GM12878 (cell line): Measurements from ENCODE around the gene ZNF780B. TPM values are rescaled to one million over a fixed set of nuclear protein-coding genes. Genes with fewer than 3 reads are reported as not detected.

Source experiments
- CEBPB ChIP-seq, 2 experiments: fragments of 150-350 bp in 1 of 2; IDR thresholded peaks; 2 replicates each; pipeline ENCODE4 v1.6.1; 2012 to 2014; ENCODE audit warnings: low read depth in 2 of 2, low read length in 2 of 2, borderline replicate concordance in 1 of 2, inconsistent platforms in 1 of 2
- CREM ChIP-seq: IDR thresholded peaks from 2 replicates; pipeline ENCODE4 v1.6.1; 2014; ENCODE audit warnings: antibody characterized with exemption, low read depth
- DPF2 ChIP-seq: fragments of 450-650 bp; IDR thresholded peaks from 2 replicates; pipeline ENCODE4 v1.6.1; 2017; ENCODE audit warnings: mild to moderate bottlenecking
- EP300 ChIP-seq, 2 experiments: fragments of 150-350 bp in 1 of 2; IDR thresholded peaks; 2 replicates each; pipeline ENCODE4 v1.6.1; 2011 to 2012; ENCODE audit warnings: low read depth in 2 of 2, low read length in 2 of 2, borderline replicate concordance in 1 of 2, improper control_type of control experiment in 1 of 2, inconsistent platforms in 1 of 2; ENCODE audit not compliant: control insufficient read depth in 1 of 2
- HCFC1 ChIP-seq: fragments of 150-350 bp; IDR thresholded peaks from 2 replicates; pipeline ENCODE4 v1.6.1; 2014; ENCODE audit warnings: low read length
- HDAC6 ChIP-seq: fragments of 200-600 bp; sonication (generic); IDR thresholded peaks from one replicate; pipeline ENCODE4 v1.8.0; 2017; ENCODE audit warnings: antibody characterized with exemption; ENCODE audit not compliant: unreplicated experiment
- JUNB ChIP-seq: IDR thresholded peaks from 2 replicates; pipeline ENCODE4 v1.6.1; 2016; ENCODE audit warnings: antibody characterized with exemption, mild to moderate bottlenecking
- KLF5 ChIP-seq: fragments of 450-650 bp; IDR thresholded peaks from 2 replicates; pipeline ENCODE4 v1.6.1; 2014; ENCODE audit warnings: mild to moderate bottlenecking; ENCODE audit not compliant: partially characterized antibody
- MTA2 ChIP-seq: fragments of 450-650 bp; IDR thresholded peaks from 2 replicates; pipeline ENCODE4 v1.6.1; 2016; ENCODE audit warnings: low read depth, mild to moderate bottlenecking, moderate library complexity
- MYB ChIP-seq: fragments of 150-350 bp; IDR thresholded peaks from 2 replicates; pipeline ENCODE4 v1.6.1; 2014; ENCODE audit warnings: mild to moderate bottlenecking, low read depth, low read length, borderline replicate concordance
- MYC ChIP-seq: IDR thresholded peaks from 2 replicates; pipeline ENCODE4 v1.6.1; 2011; ENCODE audit warnings: mild to moderate bottlenecking, low read length, moderate library complexity, inconsistent platforms; ENCODE audit not compliant: insufficient read depth, insufficient replicate concordance, insufficient read length, severe bottlenecking
- NR2F1 ChIP-seq: fragments of 450-650 bp; conservative IDR thresholded peaks from 2 replicates; pipeline ENCODE4 v1.6.1; 2017; ENCODE audit warnings: mild to moderate bottlenecking
- NRF1 ChIP-seq: conservative IDR thresholded peaks from 2 replicates; pipeline ENCODE4 v1.6.1; 2011; ENCODE audit warnings: mild to moderate bottlenecking, low read depth, low read length, improper control_type of control experiment
- SIX5 ChIP-seq: IDR thresholded peaks from 2 replicates; pipeline ENCODE4 v1.6.1; 2011; ENCODE audit warnings: mild to moderate bottlenecking, low read depth, low read length, moderate library complexity; ENCODE audit not compliant: severe bottlenecking
- SMAD5 ChIP-seq: IDR thresholded peaks from 2 replicates; pipeline ENCODE4 v1.6.1; 2016; ENCODE audit warnings: antibody characterized with exemption, low read depth
- SPI1 ChIP-seq: IDR thresholded peaks from 2 replicates; pipeline ENCODE4 v1.6.1; 2011; ENCODE audit warnings: low read depth, mild to moderate bottlenecking, low read length, moderate library complexity, borderline replicate concordance; ENCODE audit not compliant: insufficient read depth
- SREBF1 ChIP-seq: IDR thresholded peaks from 2 replicates; pipeline ENCODE4 v1.6.1; 2012; ENCODE audit warnings: mild to moderate bottlenecking, low read length
- SREBF2 ChIP-seq: IDR thresholded peaks from 2 replicates; pipeline ENCODE4 v1.6.1; 2012; ENCODE audit warnings: mild to moderate bottlenecking, low read length
- SUPT20H ChIP-seq: IDR thresholded peaks from 2 replicates; pipeline ENCODE4 v1.6.1; 2011; ENCODE audit warnings: low read depth, mild to moderate bottlenecking, low read length, moderate library complexity, borderline replicate concordance; ENCODE audit not compliant: control insufficient read depth
- TARDBP ChIP-seq: IDR thresholded peaks from 2 replicates; pipeline ENCODE4 v1.6.1; 2016; ENCODE audit warnings: borderline replicate concordance
- WRNIP1 ChIP-seq: IDR thresholded peaks from 2 replicates; pipeline ENCODE4 v1.6.1; 2011; ENCODE audit warnings: low read depth, low read length, improper control_type of control experiment, borderline replicate concordance
- YY1 ChIP-seq: IDR thresholded peaks from 2 replicates; pipeline ENCODE4 v1.6.1; 2011; ENCODE audit warnings: low read depth, mild to moderate bottlenecking, low read length
- polyA plus RNA-seq, 11 experiments: library from polyadenylated mRNA; depleted of rRNA in 4 of 11; unstranded in 6 of 11; stranded (reverse) in 5 of 11; fragments of >200 nt; fragmentation: Nextera tagmentation in 4 of 11; fragmentation: Illumina TruSeq in 1 of 11; extraction: Ambion mirVana in 4 of 11; extraction: Trizol in 1 of 11; gene quantifications; 1 replicate in 1 of 11; 2 replicates in 10 of 11; pipeline versions ENCODE4 v1.2.1 to v1.2.3, GENCODE V29; 2011 to 2016; ENCODE audit warnings: inconsistent platforms in 2 of 11, missing spikeins in 2 of 11, low read depth in 1 of 11
- total RNA-seq, 4 experiments: library from RNA; depleted of rRNA in 3 of 4; stranded (reverse); fragments of >200 nt in 3 of 4; fragmentation: Illumina TruSeq in 1 of 4; extraction: Trizol in 1 of 4; gene quantifications; 2 replicates each; pipeline versions ENCODE4 v1.2.1 to v1.2.3, GENCODE V29; 2013 to 2021
- TF ChIP-seq, protein P1 (sequence below): fragments of 450-650 bp; IDR thresholded peaks from 2 replicates; pipeline ENCODE4 v1.6.1; 2017; ENCODE audit warnings: mild to moderate bottlenecking
- TF ChIP-seq, protein P2 (sequence below): IDR thresholded peaks from 2 replicates; pipeline ENCODE4 v1.6.1; 2012; ENCODE audit warnings: improper control_type of control experiment, low read depth, low read length; ENCODE audit not compliant: insufficient replicate concordance
- TF ChIP-seq, protein P3 (sequence below): IDR thresholded peaks from 2 replicates; pipeline ENCODE4 v1.6.1; 2012; ENCODE audit warnings: low read depth, low read length, improper control_type of control experiment

Gene ZNF780B
- total and polyA plus RNA-seq, 10 of the 15 experiments (the other 5 are each of a cell fraction or from before 2014, with no cell fraction given), result 7.3 to 24.0 (median 12.3) TPM

DNA sequence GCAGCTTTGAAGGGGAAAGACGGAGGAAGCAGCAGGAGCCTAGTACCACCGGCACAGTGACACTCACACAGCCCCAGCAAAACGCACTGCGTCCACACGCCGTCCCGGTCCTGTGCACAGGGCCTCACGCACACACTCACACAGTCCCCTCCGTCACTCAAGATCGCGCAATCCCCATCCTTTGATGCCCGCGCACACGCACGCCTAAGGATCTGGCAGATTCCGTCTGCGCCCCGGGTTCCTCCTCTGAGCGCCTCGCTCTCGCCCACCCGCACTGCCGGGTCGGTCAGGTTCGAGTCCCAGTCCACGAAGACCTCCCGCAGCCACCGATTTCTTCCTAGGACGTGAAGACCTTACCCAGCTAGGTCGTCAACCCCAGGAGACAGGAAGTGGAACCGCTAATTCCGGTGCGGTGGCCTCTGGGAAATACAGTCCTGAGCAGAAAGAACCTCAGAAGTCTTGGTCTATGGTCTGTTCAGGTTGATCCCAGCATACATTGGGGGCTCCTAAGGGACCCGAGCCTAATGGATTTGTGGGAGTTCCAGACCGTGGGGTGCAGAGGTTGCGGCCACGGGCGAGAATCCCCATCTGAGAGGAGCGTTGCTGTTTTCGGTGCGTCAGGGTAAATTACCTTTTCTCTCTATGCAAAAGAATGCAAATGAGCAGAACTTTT, at the start of gene ZNF780B (continued):
- TF ChIP-seq, protein P1, sequence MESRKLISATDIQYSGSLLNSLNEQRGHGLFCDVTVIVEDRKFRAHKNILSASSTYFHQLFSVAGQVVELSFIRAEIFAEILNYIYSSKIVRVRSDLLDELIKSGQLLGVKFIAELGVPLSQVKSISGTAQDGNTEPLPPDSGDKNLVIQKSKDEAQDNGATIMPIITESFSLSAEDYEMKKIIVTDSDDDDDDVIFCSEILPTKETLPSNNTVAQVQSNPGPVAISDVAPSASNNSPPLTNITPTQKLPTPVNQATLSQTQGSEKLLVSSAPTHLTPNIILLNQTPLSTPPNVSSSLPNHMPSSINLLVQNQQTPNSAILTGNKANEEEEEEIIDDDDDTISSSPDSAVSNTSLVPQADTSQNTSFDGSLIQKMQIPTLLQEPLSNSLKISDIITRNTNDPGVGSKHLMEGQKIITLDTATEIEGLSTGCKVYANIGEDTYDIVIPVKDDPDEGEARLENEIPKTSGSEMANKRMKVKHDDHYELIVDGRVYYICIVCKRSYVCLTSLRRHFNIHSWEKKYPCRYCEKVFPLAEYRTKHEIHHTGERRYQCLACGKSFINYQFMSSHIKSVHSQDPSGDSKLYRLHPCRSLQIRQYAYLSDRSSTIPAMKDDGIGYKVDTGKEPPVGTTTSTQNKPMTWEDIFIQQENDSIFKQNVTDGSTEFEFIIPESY, result no peak
- TF ChIP-seq HDAC6 (no peak), CREM (peak; percentile 70), SUPT20H (no peak), DPF2 (no peak), SIX5 (peak; percentile 66), MYB (no peak), EP300 (IDR thresholded peaks at IDR 0.05; ENCODE audit: borderline replicate concordance in 1 of 2, control insufficient read depth in 1 of 2, low read depth in 2 of 2, low read length in 2 of 2) (no peak), MYC (no peak), SREBF2 (no peak), JUNB (no peak), NR2F1 (peak; percentile 38), YY1 (0 out of 2 replicates have a peak, but pooled peaks have one; percentile 8), SPI1 (peak; percentile 65; the same call in 1 of the 2 replicates), HCFC1 (peak; percentile 71), KLF5 (no peak), SMAD5 (no peak), NRF1 (no peak), MTA2 (peak; percentile 42; the same call in 1 of the 2 replicates), TARDBP (no peak), WRNIP1 (no peak), CEBPB (IDR thresholded peaks at IDR 0.05; ENCODE audit: borderline replicate concordance in 1 of 2, low read depth in 2 of 2, low read length in 2 of 2) (no peak), SREBF1 (no peak)
- TF ChIP-seq, protein P2, sequence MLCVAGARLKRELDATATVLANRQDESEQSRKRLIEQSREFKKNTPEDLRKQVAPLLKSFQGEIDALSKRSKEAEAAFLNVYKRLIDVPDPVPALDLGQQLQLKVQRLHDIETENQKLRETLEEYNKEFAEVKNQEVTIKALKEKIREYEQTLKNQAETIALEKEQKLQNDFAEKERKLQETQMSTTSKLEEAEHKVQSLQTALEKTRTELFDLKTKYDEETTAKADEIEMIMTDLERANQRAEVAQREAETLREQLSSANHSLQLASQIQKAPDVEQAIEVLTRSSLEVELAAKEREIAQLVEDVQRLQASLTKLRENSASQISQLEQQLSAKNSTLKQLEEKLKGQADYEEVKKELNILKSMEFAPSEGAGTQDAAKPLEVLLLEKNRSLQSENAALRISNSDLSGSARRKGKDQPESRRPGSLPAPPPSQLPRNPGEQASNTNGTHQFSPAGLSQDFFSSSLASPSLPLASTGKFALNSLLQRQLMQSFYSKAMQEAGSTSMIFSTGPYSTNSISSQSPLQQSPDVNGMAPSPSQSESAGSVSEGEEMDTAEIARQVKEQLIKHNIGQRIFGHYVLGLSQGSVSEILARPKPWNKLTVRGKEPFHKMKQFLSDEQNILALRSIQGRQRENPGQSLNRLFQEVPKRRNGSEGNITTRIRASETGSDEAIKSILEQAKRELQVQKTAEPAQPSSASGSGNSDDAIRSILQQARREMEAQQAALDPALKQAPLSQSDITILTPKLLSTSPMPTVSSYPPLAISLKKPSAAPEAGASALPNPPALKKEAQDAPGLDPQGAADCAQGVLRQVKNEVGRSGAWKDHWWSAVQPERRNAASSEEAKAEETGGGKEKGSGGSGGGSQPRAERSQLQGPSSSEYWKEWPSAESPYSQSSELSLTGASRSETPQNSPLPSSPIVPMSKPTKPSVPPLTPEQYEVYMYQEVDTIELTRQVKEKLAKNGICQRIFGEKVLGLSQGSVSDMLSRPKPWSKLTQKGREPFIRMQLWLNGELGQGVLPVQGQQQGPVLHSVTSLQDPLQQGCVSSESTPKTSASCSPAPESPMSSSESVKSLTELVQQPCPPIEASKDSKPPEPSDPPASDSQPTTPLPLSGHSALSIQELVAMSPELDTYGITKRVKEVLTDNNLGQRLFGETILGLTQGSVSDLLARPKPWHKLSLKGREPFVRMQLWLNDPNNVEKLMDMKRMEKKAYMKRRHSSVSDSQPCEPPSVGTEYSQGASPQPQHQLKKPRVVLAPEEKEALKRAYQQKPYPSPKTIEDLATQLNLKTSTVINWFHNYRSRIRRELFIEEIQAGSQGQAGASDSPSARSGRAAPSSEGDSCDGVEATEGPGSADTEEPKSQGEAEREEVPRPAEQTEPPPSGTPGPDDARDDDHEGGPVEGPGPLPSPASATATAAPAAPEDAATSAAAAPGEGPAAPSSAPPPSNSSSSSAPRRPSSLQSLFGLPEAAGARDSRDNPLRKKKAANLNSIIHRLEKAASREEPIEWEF, result no peak
- TF ChIP-seq, protein P3, sequence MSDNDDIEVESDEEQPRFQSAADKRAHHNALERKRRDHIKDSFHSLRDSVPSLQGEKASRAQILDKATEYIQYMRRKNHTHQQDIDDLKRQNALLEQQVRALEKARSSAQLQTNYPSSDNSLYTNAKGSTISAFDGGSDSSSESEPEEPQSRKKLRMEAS, result peak; percentile 17; the same call in 1 of the 2 replicates
